ENCODE measurements around the gene BICC1.
A peak's percentile ranks its signal among the peaks of the same experiment; 100 is the strongest.

BICC1 gene, protein sequence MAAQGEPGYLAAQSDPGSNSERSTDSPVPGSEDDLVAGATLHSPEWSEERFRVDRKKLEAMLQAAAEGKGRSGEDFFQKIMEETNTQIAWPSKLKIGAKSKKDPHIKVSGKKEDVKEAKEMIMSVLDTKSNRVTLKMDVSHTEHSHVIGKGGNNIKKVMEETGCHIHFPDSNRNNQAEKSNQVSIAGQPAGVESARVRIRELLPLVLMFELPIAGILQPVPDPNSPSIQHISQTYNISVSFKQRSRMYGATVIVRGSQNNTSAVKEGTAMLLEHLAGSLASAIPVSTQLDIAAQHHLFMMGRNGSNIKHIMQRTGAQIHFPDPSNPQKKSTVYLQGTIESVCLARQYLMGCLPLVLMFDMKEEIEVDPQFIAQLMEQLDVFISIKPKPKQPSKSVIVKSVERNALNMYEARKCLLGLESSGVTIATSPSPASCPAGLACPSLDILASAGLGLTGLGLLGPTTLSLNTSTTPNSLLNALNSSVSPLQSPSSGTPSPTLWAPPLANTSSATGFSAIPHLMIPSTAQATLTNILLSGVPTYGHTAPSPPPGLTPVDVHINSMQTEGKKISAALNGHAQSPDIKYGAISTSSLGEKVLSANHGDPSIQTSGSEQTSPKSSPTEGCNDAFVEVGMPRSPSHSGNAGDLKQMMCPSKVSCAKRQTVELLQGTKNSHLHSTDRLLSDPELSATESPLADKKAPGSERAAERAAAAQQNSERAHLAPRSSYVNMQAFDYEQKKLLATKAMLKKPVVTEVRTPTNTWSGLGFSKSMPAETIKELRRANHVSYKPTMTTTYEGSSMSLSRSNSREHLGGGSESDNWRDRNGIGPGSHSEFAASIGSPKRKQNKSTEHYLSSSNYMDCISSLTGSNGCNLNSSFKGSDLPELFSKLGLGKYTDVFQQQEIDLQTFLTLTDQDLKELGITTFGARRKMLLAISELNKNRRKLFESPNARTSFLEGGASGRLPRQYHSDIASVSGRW

DNA sequence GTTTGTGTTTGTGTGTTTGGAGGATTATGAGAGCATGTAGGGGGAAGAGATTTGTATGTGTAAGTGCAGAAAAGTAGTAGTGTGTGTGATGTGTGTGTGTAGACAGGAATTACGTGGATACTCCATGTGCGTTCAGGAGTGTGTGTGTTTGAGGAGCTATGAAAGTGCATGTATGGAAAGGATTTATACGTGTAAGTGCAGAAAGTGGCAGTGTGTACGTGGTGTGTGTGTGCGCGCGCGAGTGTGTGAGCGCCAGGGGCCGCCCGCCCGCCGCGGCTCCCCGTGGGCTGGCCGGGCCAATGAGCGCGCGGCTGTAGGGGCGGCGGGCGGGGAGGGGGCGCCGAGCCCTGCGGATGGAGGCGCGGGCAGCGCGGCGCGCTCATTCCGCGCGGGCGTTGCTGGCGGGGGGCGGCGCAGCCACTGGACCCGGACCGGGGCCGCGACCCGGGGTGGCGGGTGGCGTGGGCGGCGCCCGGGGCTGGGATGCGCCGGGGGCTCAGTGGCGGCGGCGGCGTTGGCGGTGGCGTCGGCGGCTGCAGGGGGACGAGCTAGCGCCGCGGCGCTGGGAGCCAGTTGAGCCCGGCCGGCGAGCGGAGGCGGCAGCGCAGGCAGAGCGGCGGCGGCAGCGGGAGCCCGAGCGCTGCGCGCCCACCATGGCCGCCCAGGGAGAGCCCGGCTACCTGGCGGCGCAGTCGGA lies at the start of gene BICC1:
BICC1 (plus strand) TSS at position 382 of the 697 bp plus-strand sequence; CDS start at position 654, 272 bp downstream.
- DNase-seq: no peak

DNA sequence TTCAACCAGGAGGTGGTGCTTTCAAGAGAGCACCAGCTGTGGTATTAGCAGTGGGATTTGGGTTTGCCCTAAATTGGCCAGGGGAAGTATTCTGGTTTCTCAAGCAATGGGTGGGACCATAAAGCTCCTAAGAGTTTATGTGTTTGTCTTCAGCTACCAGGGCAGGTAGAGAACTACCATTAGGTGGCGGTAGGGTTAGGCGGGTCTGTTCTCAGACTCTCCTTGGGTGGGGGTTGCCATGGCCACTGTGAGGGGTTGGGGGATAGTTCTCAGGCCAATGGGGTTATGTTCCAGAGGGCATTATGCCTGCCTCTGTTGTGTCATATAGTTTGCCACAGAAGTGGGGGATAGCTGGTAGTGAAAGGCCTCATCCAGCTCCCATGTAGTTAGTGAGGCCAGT lies 47.7 kb upstream of the BICC1 start:
- no peak for DNase-seq

DNA sequence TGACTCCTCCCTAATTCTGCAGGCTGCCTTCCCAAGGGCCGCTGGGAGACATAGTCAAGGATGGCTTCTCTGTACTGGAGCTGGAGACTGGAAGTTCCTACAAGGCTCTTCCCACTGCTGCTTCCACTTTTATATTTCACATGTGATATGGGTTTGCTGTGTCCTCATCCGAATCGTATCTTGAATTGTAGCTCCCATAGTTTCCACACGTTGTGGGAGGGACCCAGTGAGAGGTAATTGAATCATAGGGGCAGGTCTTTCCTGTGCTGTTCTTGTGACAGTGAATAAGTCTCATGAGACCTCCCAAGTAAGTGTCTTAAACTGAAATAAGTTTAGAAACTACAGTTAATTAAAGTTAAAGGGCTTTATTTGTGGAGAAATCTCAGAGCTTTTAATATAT lies 47.0 kb upstream of the BICC1 start:
- no peak for DNase-seq

DNA sequence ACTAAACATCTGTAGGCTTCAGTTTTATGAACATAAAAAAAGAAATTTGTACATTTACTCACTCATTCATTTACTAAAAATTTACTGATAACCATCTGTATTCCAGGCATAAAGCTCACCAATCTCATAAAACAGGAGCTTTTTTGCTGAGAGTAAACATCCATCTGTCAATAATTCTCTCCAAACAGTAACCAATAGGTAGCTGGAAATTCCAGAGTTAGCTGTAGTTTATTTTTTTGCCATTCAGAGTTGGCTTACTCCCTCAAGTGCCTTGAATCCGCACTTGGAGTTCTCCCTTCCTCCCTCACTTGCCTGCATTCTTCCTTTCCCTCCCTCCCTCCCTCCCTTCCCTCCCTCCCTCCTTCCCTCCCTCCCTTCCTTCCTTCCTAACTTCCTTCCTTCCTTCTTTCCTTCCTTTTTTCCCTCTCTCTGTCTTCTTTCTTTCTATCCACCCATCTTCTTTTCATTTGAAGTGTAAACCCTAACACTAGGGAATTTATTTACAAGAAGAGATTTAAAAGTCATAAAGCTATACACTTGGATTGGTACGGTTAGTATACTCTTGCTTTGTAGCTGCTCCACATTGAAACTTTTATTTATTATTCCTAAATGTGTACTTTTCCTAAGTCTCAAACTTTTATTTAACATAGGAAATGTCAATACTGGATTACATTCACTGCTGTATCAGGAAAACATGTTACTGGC lies 44.6 kb upstream of the BICC1 start:
- DNase-seq: no peak

DNA sequence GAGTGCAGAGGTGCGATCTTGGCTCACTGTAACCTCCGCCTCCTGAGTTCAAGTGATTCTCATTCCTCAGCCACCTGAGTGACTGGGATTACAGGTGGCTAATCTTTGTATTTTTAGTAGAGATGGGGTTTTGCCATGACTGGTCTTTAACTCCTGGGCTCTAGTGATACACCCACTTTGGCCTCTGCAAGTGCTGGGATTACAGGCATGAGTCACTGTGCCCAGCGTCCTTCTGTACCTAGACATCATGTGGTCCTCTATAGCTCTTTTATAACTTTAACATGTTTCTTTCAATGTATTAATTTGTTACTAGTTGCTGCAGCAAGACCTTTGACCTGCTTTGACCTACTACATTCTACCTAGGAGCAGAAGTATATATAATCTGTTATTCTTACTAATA lies 38.7 kb upstream of the BICC1 start:
- no peak for DNase-seq

DNA sequence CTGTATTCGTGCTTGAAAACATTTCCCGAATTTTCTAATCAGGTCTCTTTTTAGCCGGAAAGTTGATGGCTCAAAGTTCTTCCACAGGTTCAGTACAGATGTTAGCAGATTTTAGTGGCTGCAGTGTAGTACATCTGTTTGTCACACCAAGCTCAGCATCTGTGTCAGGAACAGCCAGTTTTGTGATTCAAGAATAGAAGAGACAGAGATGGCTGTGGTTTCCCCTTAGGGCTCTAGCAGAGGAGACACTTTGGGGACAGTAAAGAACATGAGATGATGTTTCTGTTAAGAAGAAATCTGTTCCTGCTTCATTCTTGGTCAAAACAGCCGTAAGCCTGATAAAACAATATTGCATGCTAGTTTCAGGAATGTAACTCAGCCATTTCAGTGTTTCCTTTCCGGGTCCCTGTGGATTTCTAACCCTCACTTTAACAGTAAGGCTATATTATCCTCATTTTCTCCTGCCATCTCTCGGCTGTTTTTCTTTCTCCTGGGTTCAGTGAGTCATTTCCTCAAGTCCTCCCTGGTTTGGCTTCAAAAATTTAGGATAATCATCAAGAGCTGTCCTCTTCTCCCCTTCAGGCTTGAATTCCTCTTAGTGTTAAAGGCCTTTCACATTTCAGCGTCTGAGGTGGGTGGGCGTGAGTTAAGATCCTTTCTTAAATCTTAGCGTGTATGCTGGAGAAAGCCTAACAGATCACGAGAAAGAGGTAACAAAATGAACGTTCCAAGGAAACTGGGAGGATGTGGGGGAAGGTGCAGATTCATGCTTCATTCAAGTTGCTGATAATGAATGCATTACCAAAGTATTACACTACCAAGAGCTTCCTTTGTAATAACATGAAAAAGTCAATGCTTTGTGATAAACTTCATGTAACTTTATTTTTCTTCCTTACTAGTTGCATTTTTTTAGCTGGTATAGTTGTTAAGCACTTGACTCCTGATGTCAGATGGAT lies 37.1 kb upstream of the BICC1 start:
- no peak for DNase-seq

DNA sequence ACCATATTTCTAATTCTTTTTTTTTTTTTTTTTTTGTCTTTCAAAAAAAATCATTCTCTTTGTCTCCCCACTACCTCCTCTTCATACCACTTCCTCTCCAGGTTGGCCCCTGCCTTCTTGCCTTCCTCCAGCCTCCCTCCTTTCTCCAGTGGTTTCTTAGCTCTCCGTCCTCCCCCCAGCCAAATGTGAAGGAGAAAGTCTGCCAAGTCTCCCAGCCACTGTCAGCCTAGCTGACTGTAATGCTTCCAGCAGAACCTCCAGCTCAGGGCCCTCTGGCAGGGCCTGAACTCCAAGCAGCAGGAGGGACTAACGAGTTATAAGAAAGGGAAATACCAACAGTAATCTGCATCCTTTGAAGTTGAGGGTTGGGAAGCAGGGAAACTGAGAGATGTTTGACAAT lies 35.5 kb upstream of the BICC1 start:
- DNase-seq: peak; percentile 39

DNA sequence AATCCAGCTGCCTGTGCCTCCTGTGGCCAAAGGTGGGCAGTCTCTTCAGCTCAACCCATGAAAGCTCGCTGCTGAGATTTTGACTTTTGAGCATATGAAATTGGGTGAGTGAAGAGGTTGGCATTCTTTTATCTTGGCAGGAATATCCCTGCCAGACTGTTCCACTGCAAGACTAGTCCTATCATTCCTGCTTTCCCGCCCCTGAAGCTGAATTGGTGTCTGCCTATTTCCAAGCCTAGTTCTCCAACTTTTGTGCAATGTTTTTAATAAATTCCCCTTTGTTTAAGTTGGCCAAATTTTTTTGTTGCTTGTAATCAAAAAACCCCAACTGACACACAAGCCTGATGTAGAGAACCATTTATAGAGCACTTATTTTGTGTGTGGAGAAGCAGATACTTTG lies 34.8 kb upstream of the BICC1 start:
- DNase-seq: peak; percentile 52

DNA sequence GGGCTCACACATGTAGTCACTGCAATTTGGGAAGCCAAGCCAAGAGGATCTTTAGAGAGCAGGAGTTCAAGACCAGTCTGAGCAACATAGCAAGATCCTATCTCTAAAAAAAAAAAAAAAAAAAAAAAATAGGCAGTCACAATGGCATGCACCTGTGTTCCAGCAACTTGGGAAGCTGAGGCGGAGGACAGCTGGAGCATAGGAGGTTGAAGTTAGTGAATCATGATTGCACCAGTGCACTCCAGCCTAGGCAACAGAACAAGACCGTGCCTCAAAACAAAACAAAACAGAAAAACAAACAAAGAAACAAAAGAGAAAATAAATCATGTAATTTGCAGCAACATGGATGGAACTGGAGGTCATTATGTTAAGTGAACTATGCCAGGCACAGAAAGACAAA lies 33.6 kb upstream of the BICC1 start:
- no peak for DNase-seq

DNA sequence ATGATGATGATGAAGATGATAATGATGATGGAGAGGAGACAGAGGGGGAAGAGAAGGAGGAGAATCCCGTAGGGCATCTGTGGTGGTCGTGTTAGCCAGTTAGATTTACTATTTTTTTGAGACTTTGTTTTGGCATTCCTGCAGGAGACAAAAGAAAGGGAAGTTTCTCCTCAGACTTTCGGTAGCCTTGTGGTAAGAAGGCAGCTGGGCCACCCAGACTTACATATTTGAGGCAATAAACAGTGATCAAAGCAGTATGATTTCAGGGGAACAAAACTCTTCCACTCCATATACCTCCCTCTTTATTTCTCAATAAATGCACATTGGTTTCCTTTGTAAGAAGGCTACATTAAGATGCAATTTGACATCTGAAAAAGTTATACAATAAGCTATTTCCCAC lies 32.4 kb upstream of the BICC1 start:
- no peak for DNase-seq

DNA sequence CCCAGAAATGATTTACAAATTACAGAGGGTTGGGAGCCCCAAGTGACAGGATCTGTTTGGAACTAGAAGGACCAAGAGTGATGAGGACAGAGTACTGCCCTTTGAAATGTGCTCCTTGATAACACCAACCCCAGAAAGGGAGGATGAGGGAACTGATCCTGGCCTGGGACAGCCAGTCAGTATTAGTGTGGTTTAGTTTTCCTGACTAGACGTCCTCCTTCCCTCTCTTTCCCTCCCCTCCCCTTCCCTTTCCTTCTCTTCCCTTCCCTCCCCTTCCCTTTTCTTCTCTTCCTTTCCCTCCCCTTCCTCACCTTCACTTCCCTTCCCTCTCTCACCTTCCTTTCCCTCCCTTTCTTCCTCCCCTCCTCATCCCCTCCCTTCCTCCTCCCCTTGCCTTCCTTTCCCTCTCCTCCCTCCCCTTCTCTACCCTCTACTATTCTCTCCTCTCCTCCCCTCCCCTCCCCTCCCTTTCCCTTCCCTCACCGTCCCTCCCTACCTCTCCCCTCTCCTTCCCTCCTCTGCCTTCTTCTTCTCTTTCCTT lies 31.0 kb upstream of the BICC1 start:
- DNase-seq: no peak

DNA sequence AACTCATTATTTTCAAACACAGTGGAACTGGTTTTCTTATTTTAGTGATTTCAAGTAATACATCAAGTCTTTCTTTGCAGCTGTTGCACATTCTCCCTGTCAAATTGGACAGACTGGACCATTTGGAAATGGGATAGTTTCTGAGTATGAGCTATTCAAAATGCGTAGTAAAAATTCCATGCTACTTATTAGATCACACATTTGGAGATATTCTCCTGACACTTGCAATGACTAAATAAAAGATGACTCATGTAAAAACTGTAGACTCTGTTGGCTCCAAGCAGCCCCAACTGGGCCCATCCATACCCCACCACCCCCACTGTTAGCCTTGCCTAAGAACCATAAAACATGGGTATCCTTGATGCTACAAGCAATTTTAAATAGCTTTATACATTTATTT lies 25.9 kb upstream of the BICC1 start:
- DNase-seq: no peak

DNA sequence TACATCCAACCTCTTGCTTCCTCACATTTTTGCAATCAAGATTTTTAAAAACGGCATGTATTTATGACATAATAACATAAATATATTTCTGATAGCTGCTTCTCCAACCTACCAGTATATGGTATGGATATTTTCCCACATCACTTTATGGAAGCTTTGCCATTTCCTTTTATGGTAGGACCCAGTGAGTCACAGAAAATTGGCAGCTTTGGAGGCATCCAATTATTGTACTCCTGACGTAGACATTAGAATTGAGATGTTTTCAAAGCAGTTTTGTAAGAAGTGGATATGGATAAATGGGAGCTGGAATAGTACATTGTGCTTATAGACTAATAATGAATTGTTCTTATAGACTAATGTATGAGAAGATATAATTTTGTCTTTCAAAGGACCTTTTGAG lies 23.8 kb upstream of the BICC1 start:
- DNase-seq: peak; percentile 60

DNA sequence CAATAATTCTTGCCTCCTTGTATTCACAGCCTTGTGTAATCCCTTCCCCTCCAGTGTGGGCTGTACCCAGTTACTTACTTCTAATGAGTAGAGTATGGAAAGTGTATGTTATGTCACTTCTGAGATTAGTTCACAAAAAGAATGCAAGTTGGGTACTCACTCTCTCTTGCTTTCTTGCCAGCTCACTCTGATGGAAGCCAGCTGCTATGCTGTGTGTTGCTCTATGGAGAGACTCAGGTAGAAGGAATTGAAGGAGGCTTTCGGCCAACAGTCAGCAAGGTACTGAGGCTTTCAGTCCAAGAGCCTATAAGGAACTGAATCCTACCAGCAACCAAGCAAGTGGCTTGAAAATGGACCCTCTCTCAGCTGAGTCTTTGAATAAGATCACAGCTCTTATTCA lies 9.7 kb upstream of the BICC1 start:
- no peak for DNase-seq

DNA sequence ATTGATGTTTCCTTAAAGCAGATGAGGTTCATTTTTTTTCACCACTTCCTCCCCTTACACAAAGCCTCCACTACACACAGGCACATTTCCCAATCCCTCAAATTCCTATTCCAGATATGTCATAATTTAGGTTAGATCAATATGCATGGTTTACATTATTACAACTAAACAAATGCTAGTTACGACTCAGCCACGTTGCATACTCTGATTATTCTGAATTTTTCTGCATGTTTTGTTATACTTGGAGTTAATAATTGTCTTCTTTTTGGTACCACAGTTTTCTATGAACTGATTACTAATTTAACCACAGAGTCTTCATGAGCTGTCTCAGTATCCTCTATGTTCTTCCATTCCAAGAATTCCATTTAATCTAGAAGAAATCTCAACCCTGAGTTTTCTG lies 4.4 kb upstream of the BICC1 start:
- no peak for DNase-seq

DNA sequence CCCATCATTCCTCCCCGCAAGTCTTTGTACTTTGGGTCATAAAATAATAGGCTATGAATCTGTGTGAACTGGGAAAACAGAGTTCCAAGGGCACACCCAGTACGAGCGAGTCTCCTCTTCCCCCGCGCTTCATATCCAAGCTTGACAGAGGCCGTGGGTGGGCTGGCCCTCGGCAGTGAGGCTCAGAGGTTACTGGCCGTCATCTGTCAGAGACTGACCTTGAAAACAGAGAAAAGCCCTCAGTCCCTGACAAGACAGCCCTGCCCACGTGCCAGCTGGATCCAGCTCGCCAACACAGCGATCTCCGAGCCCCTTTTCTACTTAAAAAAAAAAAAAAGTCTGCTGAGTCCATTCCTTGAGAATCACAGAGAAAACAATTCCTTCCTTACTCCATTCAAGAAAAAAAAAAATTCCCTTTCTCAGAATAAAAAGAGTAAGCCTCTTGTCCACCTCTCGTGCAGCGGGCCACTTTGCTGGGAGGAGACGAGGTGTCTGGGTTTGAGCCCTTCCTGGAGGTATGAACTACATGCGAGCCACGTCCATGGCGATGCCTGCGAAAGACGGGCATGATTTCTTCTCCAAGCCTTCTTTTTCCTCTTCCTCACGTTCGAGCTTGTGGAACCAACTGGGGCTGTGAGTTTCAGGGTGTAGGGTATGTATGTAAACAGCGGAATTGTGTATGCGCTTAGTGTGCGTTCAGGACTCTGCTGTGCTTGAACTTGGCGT lies 744 bp upstream of the BICC1 start:
- DNase-seq: no peak

DNA sequence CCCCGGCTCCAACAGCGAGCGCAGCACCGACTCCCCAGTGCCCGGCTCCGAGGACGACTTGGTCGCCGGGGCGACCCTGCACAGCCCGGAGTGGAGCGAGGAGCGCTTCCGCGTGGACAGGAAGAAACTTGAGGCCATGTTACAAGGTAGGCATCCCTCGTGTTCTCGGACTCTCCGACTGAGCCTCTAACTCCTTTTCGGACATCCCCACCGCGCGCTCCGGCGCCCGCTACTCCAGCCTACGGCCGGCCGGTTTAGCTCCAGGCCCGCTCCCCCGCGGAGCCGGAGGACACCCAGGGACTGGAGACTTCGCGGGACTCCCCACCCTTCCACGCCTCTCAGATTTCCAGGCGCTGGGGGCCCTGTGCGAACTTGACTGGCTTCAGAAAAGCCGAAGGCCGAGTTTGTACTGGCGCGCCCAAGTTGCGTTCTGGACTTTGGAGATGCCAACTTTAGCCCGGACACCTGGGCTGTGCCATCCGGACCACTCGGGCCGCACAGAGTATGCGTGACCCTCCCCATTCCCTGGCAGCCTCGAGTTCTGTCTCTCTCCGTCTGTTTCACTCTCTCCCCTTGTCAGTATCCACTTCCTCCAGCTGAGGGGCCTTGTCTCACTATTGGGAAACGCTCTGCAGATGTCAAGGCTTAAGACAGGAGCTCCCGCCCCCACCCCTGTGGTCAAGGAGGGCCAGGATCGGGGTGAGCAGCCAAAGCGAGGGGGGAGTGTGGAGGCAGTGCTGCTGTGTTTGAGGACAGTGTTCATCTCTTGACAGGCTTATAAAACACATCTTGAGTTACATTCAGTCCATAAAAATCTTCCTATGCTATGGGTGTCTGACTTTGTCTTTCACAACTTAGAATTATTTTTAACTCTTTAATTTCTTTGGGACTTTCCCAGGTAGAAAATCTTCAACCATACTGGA lies 777 bp downstream of the BICC1 start:
- no peak for DNase-seq

DNA sequence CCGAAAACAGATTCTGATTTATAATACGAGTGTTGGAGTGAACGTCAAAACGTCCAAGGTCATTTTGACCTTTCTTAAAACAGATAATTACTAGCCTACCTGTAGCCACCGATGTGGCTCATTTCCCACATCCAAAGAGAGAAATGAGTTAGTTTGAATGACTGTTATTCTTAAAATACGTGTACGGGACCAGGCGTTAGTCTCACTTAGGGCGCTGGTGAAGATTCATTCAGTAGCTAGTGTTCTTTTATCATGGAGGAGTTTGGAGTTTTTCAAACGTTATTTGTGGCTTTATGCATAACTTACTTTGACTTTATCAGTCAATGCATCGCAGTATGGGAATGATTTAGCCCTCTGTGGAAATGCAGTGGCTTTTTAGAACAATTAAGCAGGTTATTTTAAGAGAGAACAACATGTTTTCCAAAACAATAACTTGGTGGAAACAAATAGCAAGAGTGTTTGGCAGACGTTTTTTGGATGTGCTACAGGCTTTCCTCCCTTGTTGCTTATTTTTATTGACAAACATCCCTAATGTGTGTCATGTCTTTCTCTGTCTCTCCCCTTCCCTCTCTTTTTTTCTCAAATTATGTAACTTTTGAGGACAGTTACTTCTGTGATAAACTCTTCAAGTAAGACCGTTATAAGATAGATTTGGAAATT lies 1.6 kb downstream of the BICC1 start:
- DNase-seq: no peak

All from NCI-H446 treated with DMSO at 0.1 percent for 48 hours (cell line).